ENCODE measurements around the gene CNN1.

CNN1 gene

GRCh38 chr19:11538232-11539036 lies at the start of gene CNN1:
Gene CNN1 (plus strand): TSS chr19:11538851. CDS start chr19:11538928, 77 bp downstream.
- peak; percentile 93 for DNase-seq (ENCODE audit: low spot score)

DNA sequence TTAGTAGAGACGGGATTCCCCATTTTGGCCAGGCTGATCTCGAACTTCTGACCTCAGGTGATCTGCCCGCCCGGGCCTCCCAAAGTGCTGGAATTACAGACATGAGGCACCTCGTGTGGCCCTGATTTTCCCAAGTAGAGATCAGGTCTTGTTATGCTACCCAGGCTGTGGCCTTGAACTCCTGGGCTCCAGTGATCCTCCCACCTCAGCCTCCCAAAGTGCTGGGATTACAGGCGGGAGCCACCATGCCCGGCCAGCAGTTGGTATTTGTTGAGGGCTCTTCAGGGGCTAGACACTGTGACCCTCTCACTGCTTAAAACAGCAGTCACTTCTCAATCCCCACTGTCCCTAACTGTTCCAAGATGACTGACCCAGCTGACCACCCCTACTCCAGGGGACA lies 49.3 kb upstream of the CNN1 start:
- DNase-seq (ENCODE audit: low spot score) = no peak

DNA sequence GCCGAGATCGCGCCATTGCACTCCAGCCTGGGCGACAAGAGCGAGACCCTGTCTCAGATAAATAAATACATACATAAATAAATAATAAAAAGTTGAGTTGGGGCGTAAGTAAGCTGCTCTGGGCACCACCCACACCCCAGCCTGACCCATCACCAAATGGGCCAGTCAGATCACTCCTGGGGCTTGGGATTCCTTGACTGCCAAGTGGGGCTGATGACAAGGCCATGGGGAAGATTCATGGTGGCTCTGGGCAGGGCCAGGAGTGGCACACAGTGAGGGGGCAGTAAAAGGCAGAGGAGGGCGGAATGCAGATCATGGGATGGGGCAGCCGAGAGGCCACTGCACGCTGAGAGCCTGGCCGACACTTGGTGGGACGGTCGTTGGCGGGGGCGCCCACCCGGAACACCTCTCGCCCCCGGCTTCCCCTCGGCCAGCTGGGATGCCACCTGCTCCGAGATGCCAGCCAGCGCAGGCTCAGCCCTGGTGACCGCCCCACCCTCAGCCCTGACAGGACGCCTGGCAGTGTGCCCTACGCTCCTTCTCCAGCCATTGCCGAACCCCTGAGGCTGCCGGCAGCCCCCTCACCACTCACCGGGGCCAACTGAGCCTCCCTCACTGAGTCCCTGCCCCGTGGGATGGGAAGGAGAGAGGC lies 43.9 kb upstream of the CNN1 start:
- DNase-seq (ENCODE audit: low spot score) = no peak

DNA sequence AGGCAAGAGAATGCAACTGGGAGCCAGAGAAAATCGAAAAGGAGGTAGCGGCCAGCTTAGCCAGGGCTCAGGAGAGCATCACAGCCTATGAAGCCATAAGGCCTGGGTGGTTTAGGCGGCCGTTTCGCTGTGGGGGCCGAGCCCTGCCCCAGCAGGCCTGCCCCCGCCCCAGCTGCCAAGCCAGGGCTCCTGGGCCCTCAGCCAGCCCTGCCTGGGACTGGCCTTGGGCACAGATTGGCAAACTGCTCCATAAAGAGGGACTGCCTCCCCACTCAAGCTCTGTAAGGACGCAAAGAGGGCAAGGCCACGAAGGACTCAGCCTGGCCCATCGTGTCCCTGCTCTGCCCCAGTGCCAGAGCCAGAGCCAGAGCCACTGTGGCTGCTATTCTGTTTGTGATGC lies 43.2 kb upstream of the CNN1 start:
- no peak for DNase-seq (ENCODE audit: low spot score)

DNA sequence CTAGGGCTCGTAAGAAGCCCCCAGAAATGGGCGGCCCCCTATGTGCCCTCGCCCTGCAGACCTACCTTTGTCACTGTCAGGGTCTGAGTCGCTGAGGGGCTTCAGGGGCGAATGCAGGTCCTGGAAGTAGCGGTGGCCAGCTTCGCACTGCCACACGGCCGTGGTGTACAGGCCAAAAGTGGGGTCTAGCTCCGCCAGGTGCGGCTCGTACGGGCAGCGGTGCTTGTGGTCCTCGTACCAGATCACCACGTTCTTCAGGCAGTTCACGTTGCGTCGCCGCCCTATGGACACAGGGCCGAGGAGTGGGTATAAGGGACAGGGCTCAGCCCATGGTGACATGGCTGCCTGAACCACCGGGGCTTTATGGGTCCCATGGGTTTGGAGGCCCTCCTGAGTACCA lies 42.8 kb upstream of the CNN1 start:
- DNase-seq (ENCODE audit: low spot score) = no peak

- DNase-seq (ENCODE audit: low spot score) = peak; percentile 89
Observed at GRCh38 chr19:11496391-11497163, 42.1 kb upstream of the CNN1 start.

- DNase-seq (ENCODE audit: low spot score) = no peak
Observed at GRCh38 chr19:11499220-11499726, 39.4 kb upstream of the CNN1 start.

DNA sequence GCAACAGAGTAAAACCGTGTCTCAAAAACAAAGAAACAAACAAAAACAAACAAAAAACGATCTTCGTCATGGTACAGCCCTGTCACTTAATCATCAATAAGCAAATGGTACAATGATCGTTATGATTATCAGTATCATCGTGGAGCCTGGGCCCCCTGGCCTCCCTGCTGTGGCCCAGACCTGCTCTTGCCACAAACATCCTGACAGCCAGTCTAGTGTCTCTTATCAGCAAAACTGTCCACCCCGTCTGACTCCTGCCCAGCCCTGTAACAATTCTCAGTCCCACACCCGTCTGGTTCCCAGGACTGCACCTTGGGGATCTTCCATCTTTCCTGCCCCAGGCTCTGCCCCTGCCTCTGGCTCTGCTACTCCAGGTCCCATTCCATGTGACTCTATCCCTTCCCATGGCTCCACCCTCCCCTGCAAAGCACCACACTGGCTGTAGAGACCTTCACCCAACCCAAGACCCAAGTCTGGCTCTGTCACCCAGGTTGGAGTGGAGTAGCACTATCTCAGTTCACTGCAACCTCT lies 38.7 kb upstream of the CNN1 start:
- no peak for DNase-seq (ENCODE audit: low spot score)

DNA sequence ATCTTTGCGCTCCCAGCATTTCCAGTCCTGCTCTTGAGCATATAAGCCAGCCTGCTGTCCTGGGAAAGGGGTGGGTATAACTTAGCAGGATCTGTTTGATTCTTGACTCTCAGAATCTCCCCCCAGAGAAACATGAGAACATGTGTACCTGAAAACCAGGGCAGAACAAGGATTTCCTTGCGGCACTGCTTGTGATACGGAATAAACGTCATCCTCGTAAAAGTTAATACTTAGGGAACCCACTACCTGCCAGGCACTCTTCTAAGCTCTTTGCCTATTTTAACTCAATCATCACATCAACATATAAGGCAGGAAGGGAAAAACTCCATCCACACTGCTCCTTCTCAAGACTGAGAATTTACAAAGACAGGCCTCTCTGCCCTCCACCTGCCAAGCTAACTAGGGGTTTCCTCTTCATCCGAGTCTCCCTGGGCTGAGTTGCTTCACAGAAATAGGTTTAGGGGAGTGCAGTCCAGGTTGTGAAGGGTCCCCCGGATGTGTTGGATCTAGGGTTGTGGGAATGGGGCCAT lies 34.1 kb upstream of the CNN1 start:
- DNase-seq (ENCODE audit: low spot score) = no peak

GRCh38 chr19:11505032-11505503 lies 33.6 kb upstream of the CNN1 start:
- peak; percentile 99 for DNase-seq (ENCODE audit: low spot score)

DNA sequence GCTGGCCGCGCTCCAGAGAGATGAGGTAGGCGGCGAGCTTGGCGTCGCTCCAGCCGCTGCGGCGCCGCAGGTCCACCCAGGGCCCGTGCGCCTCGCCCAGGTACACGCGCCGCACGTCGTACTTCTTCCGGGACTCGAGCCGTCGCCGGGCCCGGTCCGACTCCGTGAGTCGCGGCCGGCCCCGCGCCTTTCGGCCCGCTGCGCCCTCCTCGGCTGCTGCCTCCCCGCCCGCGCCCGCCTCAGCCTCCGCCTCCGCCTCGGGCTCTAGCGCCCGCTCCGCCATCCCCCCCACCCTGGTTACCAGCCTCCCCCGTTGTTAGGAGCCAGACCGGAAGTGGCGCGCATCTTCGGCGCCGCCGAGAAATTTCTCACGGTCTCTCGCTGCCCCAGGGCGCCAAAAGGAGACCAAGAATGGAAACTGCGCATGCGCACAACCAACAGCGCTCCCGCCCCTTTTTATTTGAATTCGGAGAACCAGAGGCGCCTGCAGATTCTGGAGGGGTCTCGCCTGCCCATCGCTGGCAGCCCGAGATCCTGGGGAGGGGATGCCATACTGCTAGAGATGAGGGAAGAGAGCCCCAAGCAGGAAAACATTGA lies 33.0 kb upstream of the CNN1 start, which contains the start of gene ZNF653:
TSS of gene ZNF653 (minus strand) at position 336 of the 597 bp plus-strand sequence. CDS start at position 283, 53 bp downstream.
- DNase-seq (ENCODE audit: low spot score) = peak; percentile 98

DNA sequence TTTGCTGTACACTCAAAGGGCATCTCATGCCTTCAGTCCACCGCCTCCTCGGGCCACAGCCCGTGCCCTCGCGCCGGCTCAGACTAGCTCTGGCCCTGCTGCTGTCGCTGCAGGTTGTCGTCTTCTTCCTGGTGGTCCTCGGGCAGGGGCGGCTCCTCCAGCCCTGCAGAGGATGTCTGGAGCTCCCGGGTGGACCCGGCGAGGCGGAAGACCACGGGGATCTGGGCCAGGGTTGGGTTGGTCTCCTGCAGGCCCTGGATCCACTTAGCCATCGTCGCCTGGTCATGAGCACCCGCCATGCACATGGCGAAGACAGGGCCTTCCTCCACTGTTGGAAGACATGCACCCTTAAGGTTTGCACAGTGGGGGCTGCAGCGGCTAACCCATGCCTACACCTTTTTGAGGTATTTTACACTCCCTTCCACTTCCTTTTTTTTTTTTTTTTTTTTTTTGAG lies 32.5 kb upstream of the CNN1 start:
- DNase-seq (ENCODE audit: low spot score) = no peak

DNA sequence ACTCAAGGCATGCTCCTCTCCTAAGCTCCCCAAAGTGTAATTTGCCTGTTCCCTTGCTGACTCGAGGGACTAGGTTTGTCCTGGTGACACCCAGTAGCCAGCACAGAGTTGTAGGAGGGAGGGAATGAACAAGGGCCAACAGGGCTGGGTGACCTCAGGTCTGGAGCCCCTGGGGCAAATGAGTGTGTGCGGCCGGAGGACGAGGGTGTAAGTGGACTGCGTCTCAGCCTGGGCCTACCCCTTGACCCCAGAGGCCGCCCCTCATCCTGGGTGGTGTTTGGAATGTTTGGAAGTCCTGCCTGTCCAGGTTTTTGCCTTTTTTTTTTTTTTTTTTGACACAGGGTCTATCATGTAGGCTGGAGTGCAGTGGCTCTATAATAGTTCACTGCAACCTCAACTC lies 31.7 kb upstream of the CNN1 start:
- DNase-seq (ENCODE audit: low spot score) = no peak

GRCh38 chr19:11507370-11508078 lies 31.1 kb upstream of the CNN1 start:
- DNase-seq (ENCODE audit: low spot score) = no peak

DNA sequence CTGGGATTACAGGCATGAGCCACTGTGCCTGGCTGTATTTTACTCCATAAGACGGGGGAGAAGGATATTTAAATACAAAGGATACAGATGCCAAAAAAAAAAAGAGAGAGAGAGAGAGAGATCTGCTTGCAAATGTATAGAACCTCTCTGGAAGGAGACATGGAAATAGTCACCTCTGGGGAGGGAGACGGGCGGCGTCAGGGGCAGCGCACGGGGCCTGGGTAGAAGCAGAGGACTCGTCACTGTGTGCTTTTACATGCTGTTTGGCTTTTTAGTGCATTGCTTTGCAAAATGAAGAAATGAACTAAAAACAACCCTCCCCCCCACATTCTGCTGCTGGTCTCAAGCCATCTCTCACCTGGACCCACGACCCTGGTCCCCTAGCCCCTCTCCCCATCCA lies 28.2 kb upstream of the CNN1 start:
- DNase-seq (ENCODE audit: low spot score) = no peak

DNA sequence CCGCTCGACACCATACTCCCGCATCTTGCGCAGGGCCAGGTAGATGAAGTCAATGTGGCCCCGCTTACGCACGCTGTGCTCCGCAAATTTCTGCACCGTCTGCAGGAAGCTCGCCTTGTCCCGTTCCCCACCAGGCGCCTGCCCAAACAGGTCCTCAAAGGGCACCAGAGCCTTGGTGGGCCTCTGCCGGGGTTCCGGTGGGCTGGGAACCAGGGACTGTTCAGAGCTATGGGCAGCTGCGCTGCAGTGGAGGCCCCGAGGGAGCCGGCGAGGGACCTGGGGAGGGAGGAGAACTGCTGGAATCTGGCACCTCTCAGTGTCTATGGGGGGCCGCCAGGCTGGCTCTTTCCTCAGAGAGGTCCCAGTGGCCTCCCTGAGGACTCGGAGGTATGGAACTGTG lies 24.7 kb upstream of the CNN1 start:
- no peak for DNase-seq (ENCODE audit: low spot score)

DNA sequence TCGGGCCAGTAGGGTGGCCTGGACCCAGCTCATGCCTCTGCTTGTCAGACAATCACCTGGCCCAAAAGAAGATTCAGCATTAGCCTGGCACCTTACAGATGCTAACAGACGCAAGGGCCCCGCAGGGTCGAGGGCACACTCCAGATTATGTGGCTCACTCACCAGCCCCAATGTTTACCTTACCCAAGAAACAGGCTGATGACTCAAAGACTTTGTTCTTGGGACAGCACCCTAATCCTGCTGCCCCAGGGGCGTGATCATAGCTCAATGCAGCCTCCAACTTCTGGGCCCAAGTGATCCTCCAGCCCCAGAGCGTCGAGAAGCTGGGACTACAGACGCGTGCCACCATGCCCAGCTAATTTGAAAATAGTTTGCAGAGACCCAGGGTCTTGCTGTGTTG lies 19.5 kb upstream of the CNN1 start:
- no peak for DNase-seq (ENCODE audit: low spot score)

DNA sequence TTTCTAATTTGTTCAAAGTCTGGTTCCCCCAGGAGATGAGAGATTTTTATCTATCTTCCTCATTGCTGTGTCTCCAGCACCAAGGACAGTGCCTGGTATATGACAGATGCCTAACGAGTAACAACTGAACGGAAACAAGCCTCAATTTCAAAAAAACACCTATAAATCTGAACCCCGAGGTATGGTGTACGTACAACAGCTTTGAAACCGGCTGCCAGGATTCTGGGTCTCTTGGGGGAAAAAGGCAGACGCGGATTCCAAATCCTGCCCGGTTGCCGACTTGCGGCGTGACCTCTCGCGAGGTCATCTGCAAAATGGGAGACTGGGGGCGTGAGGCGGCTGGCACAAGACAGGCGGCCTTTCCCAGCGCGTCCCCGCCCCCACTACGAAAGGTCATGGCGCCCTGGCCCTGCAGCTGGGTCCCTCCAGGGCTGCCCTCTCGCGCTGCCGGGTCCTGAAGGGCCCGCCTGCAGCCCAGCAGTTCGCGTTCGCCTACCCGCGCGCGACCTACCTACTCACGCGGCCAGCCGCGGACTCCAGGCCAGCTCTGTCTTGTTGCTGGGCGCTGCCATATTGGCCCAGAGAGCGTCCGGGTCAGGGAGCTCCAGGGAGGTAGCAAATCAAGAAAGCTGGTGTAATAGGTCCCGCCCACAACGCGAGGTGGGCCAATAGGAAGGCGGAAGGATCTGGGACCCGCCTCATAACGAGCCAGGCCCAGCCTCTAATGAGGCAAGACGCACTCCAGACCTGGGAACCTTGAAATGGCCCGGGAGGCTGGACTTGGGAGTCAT lies 9.9 kb upstream of the CNN1 start, which contains the start of gene ECSIT:
TSS of gene ECSIT (minus strand) at position 584 of the 791 bp plus-strand sequence. CDS start 9,964 bp downstream, outside the sequence.
- peak; percentile 97 for DNase-seq (ENCODE audit: low spot score)

- DNase-seq (ENCODE audit: low spot score) = peak; percentile 58
Observed at GRCh38 chr19:11530432-11530831, 8.2 kb upstream of the CNN1 start.

DNA sequence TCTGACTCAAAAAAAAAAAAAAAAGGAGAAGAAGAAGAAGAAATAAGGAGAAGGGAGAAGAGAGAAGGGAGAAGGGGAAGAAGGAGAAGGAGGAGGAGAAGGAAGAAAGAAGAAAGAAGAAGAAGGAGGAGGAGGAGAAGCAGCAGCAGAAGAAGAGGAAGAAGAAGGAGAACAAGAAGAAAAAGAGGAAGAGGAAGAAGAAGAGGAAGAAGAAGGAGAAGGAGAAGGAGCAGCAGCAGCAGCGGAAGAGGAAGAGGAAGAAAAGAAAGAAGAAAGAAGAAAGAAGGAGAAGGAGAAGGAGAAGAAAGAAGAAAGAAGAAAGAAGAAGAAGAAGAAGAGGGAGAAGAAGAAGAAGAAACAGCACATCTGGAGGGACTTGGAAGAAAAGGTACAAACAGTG lies 4.1 kb upstream of the CNN1 start:
- no peak for DNase-seq (ENCODE audit: low spot score)
